Caco-2 (cell line): ENCODE results near the gene CORO2A. TPM values are rescaled to one million over a fixed set of nuclear protein-coding genes. Genes with fewer than 3 reads are reported as not detected.

Experiments
- BruUV-seq: library from RNA; stranded (reverse); fragments of 400-500 nt; replicated peaks from 2 replicates; lab custom pipeline; 2021; lab: Mats Ljungman, UMichigan
- CTCF ChIA-PET: fragments of 300-600 bp; sonication (Branson Sonifier 250); formaldehyde crosslinking; loops from one replicate; lab custom pipeline; 2022; ENCODE audit warnings: antibody characterized with exemption; lab: Charles Lee
- POLR2A ChIA-PET: fragments of 300-600 bp; sonication (Branson Sonifier 250); formaldehyde crosslinking; loops from one replicate; lab custom pipeline; 2022; ENCODE audit warnings: antibody characterized with exemption; lab: Charles Lee
- DNase-seq, 2 experiments: peaks; one replicate each; pipeline versions ENCODE4 v3.0.0 to v3.0.0-alpha.2; 2020 to 2022
- H3K27me3 ChIP-seq: replicated peaks from 2 replicates; pipeline ENCODE4 v1.6.0; 2011; ENCODE audit warnings: low read length; ENCODE audit not compliant: control insufficient read depth, insufficient read depth
- H3K36me3 ChIP-seq: 2 replicates; pipeline ENCODE4 v1.5.1; 2011; ENCODE audit warnings: low read length; ENCODE audit not compliant: control insufficient read depth, insufficient read depth
- H3K4me1 ChIP-seq: fragments of 250-450 bp; sonication (Bioruptor Pico); 2 replicates; pipeline ENCODE4 v1.5.1; 2020; ENCODE audit warnings: mild to moderate bottlenecking
- H3K4me3 ChIP-seq: 2 replicates; pipeline ENCODE4 v1.5.1; 2011; ENCODE audit warnings: low read depth, mild to moderate bottlenecking, control low read depth, low read length
- H3K9me3 ChIP-seq: fragments of 250-450 bp; sonication (Bioruptor Pico); 2 replicates; pipeline ENCODE4 v1.5.1; 2020; ENCODE audit warnings: mild to moderate bottlenecking, moderate library complexity
- H3K27ac Mint-ChIP-seq: one replicate; pipeline ENCODE4 v1.8.0; 2022; ENCODE audit warnings: mixed read lengths; ENCODE audit not compliant: unreplicated experiment
- H3K27me3 Mint-ChIP-seq: one replicate; pipeline ENCODE4 v1.8.0; 2022; ENCODE audit warnings: mixed read lengths; ENCODE audit not compliant: insufficient read depth, unreplicated experiment
- H3K36me3 Mint-ChIP-seq: one replicate; pipeline ENCODE4 v1.8.0; 2022; ENCODE audit warnings: mild to moderate bottlenecking, mixed read lengths; ENCODE audit not compliant: insufficient read depth, unreplicated experiment
- H3K4me1 Mint-ChIP-seq: one replicate; pipeline ENCODE4 v1.8.0; 2022; ENCODE audit warnings: low read depth, mixed read lengths; ENCODE audit not compliant: unreplicated experiment
- H3K4me3 Mint-ChIP-seq: one replicate; pipeline ENCODE4 v1.8.0; 2022; ENCODE audit warnings: mild to moderate bottlenecking, moderate library complexity, mixed read lengths; ENCODE audit not compliant: unreplicated experiment
- H3K9me3 Mint-ChIP-seq: one replicate; pipeline ENCODE4 v1.8.0; 2022; ENCODE audit warnings: mixed read lengths; ENCODE audit not compliant: unreplicated experiment
- CTCF ChIP-seq, 2 experiments: fragments of 200-600 bp in 1 of 2; IDR thresholded peaks; 1 replicate in 1 of 2; 2 replicates in 1 of 2; pipeline versions ENCODE4 v1.5.1 to v1.8.0; 2011 to 2022; ENCODE audit warnings: antibody characterized with exemption in 1 of 2, control low read depth in 1 of 2, inconsistent platforms in 1 of 2, low read depth in 1 of 2, low read length in 1 of 2, mild to moderate bottlenecking in 1 of 2, moderate library complexity in 1 of 2; ENCODE audit not compliant: insufficient read depth in 1 of 2, severe bottlenecking in 1 of 2, unreplicated experiment in 1 of 2
- intact Hi-C: fragments of 100-400 bp; cut with micrococcal nuclease; formaldehyde crosslinking; loops from one replicate; pipeline ENCODE4 v1.10.0; 2022; ENCODE audit not compliant: unreplicated experiment
- total RNA-seq: library from RNA; stranded (reverse); gene quantifications from 2 replicates; pipeline ENCODE4 v1.2.3, GENCODE V29; 2022

The CORO2A gene
- total RNA-seq, 1 experiment from 2014 or later: 18.9 TPM

GRCh38 chr9:98199388-98200033 is 7.1 kb upstream of the CORO2A start:
- DNase-seq: no peak
- no peak overlapping the region for H3K4me3 ChIP-seq
- H3K4me3 Mint-ChIP-seq: no peak overlapping the region
- 0 out of 2 replicates have a peak, but pooled peaks cover 1% of the 10 kb centered on the region for H3K36me3 ChIP-seq
- ChIA-PET POLR2A (no interaction called here), CTCF (no interaction called here)
- H3K4me1 Mint-ChIP-seq: peaks cover 6% of the 10 kb centered on the region
- peak overlapping the region; percentile 8 for H3K27ac Mint-ChIP-seq
- intact Hi-C loops: no loop called here
- H3K9me3 ChIP-seq: no peaks in the 10 kb centered on the region
- H3K9me3 Mint-ChIP-seq: no peaks in the 10 kb centered on the region
- no peaks in the 10 kb centered on the region for H3K36me3 Mint-ChIP-seq
- no TSS peak for BruUV-seq
- H3K27me3 ChIP-seq: no peaks in the 10 kb centered on the region
- H3K27me3 Mint-ChIP-seq: no peaks in the 10 kb centered on the region
- no peak for TF ChIP-seq CTCF (IDR thresholded peaks at IDR 0.05; ENCODE audit: insufficient read depth in 1 of 2, low read depth in 1 of 2, low read length in 1 of 2, severe bottlenecking in 1 of 2, unreplicated experiment in 1 of 2)
- H3K4me1 ChIP-seq: no peaks in the 10 kb centered on the region; the same call in 1 of the 2 replicates

DNA sequence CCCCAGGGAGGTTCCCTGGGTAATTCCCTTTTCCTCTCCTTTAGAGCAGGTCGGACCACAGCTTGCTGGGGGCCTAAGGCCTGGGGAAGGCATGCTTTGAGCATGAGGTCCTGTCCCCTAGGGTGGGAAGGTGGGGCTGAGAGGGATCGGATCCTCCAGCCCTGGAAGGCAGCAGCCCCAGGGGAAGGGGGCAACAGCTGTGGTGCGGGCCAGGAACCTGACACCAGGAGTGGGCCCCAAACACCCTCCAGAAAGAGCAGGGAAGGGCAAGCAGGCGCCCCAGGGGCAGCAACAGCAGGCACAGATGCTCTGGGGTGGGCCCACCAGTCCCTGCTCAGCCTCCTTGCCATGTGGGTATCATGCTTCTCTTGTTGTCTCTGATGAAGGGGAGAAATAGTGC is 3.2 kb upstream of the CORO2A start:
- no peaks in the 10 kb centered on the region for H3K27me3 Mint-ChIP-seq
- no peaks in the 10 kb centered on the region for H3K36me3 ChIP-seq

More for the DNA sequence above, 3.2 kb upstream of the CORO2A start:
- ChIA-PET CTCF (no interaction called here), POLR2A (no interaction called here)
- Histone ChIP-seq H3K4me1 (peaks cover 9% of the 10 kb centered on the region), H3K4me3 (no peak overlapping the region), H3K9me3 (no peaks in the 10 kb centered on the region), H3K27me3 (no peaks in the 10 kb centered on the region)
- no peaks in the 10 kb centered on the region for H3K36me3 Mint-ChIP-seq
- TF ChIP-seq CTCF (IDR thresholded peaks at IDR 0.05; ENCODE audit: insufficient read depth in 1 of 2, low read depth in 1 of 2, low read length in 1 of 2, severe bottlenecking in 1 of 2, unreplicated experiment in 1 of 2): no peak
- H3K9me3 Mint-ChIP-seq: no peaks in the 10 kb centered on the region
- DNase-seq: no peak
- peaks cover 15% of the 10 kb centered on the region for H3K4me1 Mint-ChIP-seq
- intact Hi-C loops: no loop called here
- no peak overlapping the region for H3K27ac Mint-ChIP-seq
- H3K4me3 Mint-ChIP-seq: no peak overlapping the region
- BruUV-seq: no TSS peak
